Vagina (tissue), 2 donors: ENCODE measurements around the gene CSNK1A1.

ENCODE experiments used
- CTCF ChIP-seq, 3 experiments: fragments of 450-650 bp in 2 of 3; fragments of 200-600 bp in 1 of 3; sonication (generic) in 1 of 3; IDR thresholded peaks; one replicate each; pipeline ENCODE4 v1.5.1; 2017 to 2019; ENCODE audit warnings: antibody characterized with exemption in 3 of 3, mild to moderate bottlenecking in 2 of 3, moderate library complexity in 2 of 3
- POLR2A ChIP-seq, 2 donors: fragments of 450-650 bp; IDR thresholded peaks; one replicate each; pipeline ENCODE4 v1.6.1; 2017; ENCODE audit warnings: antibody characterized with exemption in 2 of 2, mild to moderate bottlenecking in 2 of 2, moderate library complexity in 2 of 2
- POLR2AphosphoS5 ChIP-seq, 2 donors: sonication (generic); formaldehyde crosslinking; IDR thresholded peaks; one replicate each; pipeline ENCODE4 v1.9.0; 2017; ENCODE audit warnings: antibody characterized with exemption in 2 of 2, mild to moderate bottlenecking in 2 of 2, low read depth in 1 of 2; ENCODE audit not compliant: insufficient read depth in 1 of 2

DNA sequence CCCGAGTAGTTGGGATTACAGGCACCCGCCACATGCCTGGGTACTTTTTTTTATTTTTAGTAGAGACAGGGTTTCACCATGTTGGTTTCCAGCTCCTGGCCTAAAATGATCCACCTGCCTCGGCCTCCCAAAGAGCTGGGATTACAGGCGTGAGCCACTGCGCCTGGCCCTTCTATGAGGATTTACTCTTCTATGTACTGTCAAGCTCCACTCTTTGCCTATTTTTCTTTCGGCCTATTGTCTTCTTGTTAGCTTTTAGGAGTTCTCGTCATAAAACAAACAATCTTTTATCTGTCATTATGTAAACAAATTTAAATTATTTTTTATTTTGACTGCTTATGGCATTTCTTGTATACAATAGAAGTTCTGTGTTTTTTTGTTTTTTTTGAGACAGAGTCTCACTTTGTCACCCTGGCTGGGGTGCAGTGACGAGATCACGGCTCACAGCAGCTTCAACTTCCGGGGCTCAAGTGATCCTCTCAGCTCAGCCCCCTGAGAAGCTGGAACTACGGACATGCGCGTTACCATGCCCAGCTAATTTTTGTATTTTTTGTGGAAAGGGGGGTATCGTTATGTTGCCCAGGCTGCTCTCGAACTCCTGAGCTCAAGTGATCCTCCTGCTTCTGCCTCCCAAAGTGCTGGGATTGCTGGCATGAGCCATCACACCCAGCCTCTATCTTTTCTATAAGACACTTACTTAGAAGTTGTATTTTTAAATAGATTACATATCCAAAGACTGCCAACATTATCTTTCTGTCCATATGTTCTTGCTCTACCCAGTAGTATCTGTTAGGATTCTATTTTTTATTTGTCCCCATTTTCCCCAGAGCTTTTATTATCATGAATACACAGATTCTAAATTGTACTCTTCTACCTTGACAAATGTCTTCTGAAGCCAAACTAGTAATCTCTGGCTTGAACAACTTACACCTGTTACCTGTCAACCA lies 29.2 kb downstream of the CSNK1A1 start:
- TF ChIP-seq CTCF (IDR thresholded peaks at IDR 0.05) (no peak), POLR2AphosphoS5 (IDR thresholded peaks at IDR 0.05; ENCODE audit: insufficient read depth in 1 of 2, low read depth in 1 of 2) (no peak), POLR2A (IDR thresholded peaks at IDR 0.05) (no peak)
